ENCODE results near the gene CD52. TPM values are rescaled to one million over a fixed set of nuclear protein-coding genes. Genes with fewer than 3 reads are reported as not detected.

Gene CD52
- total RNA-seq, 4 donors from 2014 or later = 2.3 to 11.4 (median 9.9) TPM

DNA sequence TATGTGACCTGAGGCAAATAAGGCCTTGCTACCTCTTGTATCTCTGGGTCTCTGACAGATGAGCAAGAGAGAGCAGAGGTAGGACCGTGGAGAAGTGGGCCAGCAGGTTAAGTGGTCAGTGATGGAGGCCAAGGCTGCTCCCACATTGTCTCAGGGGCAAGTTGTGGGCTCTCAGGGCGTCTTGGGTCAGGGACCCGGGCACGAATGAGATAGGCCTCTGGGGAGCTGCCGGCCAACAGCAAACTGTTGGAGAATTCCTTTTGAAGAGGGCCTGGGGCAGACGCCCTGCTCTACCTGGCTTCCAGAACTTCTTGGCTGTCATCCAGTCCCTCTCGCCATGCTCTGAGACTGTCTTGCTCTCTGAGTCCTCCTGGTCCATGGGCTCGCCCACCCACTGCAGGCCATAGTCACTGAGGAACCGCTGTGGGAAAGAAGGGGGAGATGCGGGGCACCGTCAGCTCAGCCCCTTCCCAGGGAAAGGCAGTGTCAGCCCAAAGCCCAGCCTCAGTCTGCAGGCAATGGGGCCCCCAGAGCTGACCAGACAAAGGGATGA, 23.8 kb upstream of the CD52 start:
- DNase-seq (ENCODE audit: low spot score in 2 of 2) = no peak
- H3K4me1 ChIP-seq = peaks cover 27% of the 10 kb centered on the region
- no peaks in the 10 kb centered on the region for H3K9me3 ChIP-seq
- TF ChIP-seq EP300 (IDR thresholded peaks at IDR 0.05) (no peak), POLR2AphosphoS5 (IDR thresholded peaks at IDR 0.05) (no peak), POLR2A (IDR thresholded peaks at IDR 0.05) (no peak)
- TF ChIP-seq, protein P1, sequence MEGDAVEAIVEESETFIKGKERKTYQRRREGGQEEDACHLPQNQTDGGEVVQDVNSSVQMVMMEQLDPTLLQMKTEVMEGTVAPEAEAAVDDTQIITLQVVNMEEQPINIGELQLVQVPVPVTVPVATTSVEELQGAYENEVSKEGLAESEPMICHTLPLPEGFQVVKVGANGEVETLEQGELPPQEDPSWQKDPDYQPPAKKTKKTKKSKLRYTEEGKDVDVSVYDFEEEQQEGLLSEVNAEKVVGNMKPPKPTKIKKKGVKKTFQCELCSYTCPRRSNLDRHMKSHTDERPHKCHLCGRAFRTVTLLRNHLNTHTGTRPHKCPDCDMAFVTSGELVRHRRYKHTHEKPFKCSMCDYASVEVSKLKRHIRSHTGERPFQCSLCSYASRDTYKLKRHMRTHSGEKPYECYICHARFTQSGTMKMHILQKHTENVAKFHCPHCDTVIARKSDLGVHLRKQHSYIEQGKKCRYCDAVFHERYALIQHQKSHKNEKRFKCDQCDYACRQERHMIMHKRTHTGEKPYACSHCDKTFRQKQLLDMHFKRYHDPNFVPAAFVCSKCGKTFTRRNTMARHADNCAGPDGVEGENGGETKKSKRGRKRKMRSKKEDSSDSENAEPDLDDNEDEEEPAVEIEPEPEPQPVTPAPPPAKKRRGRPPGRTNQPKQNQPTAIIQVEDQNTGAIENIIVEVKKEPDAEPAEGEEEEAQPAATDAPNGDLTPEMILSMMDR (IDR thresholded peaks at IDR 0.05) = no peak
- no peak overlapping the region for H3K4me3 ChIP-seq
- H3K27me3 ChIP-seq = no peaks in the 10 kb centered on the region
- 80% methylated on average over 11 of the region's 11 CpGs for WGBS
- no peak overlapping the region for H3K27ac ChIP-seq
- H3K36me3 ChIP-seq = peaks cover 4% of the 10 kb centered on the region

- TF ChIP-seq, protein P1 (IDR thresholded peaks at IDR 0.05) = no peak
- TF ChIP-seq POLR2A (IDR thresholded peaks at IDR 0.05) (no peak), EP300 (IDR thresholded peaks at IDR 0.05) (no peak), POLR2AphosphoS5 (IDR thresholded peaks at IDR 0.05) (no peak)
- WGBS = 93% methylated on average over 22 of the region's 22 CpGs
- Histone ChIP-seq H3K36me3 (peaks cover 4% of the 10 kb centered on the region), H3K4me3 (no peak overlapping the region), H3K4me1 (peaks cover 13% of the 10 kb centered on the region), H3K27me3 (no peaks in the 10 kb centered on the region), H3K9me3 (no peaks in the 10 kb centered on the region), H3K27ac (no peak overlapping the region)
- DNase-seq (ENCODE audit: low spot score in 2 of 2) = no peak
Observed at GRCh38 chr1:26295194-26296138, 22.3 kb upstream of the CD52 start.

DNA sequence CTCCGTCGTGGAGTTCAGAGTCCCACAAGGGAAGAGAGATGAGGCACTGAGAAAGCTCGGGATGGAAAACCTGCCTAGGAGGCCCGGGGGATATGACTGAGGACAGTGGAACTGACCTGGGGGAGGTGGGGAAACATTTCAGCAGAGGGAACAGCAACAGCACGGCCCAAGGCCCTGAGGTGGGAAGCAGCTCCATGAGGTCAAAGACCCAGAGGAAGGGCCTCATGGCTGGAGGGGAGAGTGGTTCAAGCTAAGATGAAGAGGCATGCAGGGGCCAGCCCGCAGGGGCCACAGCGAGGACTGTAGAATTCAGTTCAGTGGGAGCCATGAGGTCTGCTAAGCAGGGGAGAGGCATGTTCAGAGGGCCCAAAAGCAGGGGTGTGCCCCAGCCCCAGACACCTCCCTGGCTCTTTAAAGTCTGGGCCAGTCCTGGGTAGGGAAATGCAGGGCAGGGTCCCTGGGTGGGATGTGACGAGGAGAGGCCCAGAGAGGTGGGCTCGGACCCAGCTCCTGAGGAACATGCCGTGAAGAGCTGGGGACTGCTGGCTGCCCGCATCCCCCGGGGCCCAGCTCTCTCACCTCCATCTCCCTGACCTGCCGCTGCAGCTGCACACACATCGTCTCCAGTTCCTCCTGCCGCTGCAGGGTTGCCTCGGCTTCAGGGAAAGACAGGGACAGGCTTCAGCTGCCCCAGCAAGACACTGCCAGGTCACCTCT, 21.3 kb upstream of the CD52 start:
- DNase-seq (ENCODE audit: low spot score in 2 of 2) = no peak
- H3K4me1 ChIP-seq = peaks cover 5% of the 10 kb centered on the region
- TF ChIP-seq, protein P1 (IDR thresholded peaks at IDR 0.05) = no peak
- TF ChIP-seq POLR2AphosphoS5 (IDR thresholded peaks at IDR 0.05) = no peak
- no peak for TF ChIP-seq POLR2A (IDR thresholded peaks at IDR 0.05)
- no peak for TF ChIP-seq EP300 (IDR thresholded peaks at IDR 0.05)
- H3K36me3 ChIP-seq = peaks cover 4% of the 10 kb centered on the region
- no peaks in the 10 kb centered on the region for H3K9me3 ChIP-seq
- 85% methylated on average over 14 of the region's 16 CpGs for WGBS
- H3K27ac ChIP-seq = no peak overlapping the region
- no peak overlapping the region for H3K4me3 ChIP-seq
- H3K27me3 ChIP-seq = no peaks in the 10 kb centered on the region

GRCh38 chr1:26297057-26297790, 20.5 kb upstream of the CD52 start:
- peaks cover 3% of the 10 kb centered on the region for H3K4me1 ChIP-seq
- no peaks in the 10 kb centered on the region for H3K27me3 ChIP-seq
- peaks cover 4% of the 10 kb centered on the region for H3K36me3 ChIP-seq
- TF ChIP-seq EP300 (IDR thresholded peaks at IDR 0.05) (no peak), POLR2AphosphoS5 (IDR thresholded peaks at IDR 0.05) (no peak), POLR2A (IDR thresholded peaks at IDR 0.05) (no peak)
- TF ChIP-seq, protein P1 (IDR thresholded peaks at IDR 0.05) = no peak
- no peak overlapping the region for H3K27ac ChIP-seq
- DNase-seq (ENCODE audit: low spot score in 2 of 2) = no peak
- H3K9me3 ChIP-seq = no peaks in the 10 kb centered on the region
- no peak overlapping the region for H3K4me3 ChIP-seq
- WGBS = 97% methylated on average over 8 of the region's 12 CpGs

Measured in suprapubic skin (tissue), 4 donors.